Naive B cell (primary cell): ENCODE data around the gene UROC1. TPM values are rescaled to one million over a fixed set of nuclear protein-coding genes. Genes with fewer than 3 reads are reported as not detected.
"Not testable (repeated sequence)": the region's sequence is repeated elsewhere in the genome, so short reads cannot be mapped to it uniquely, and the experiment has no call there.

ENCODE experiments used
- ATAC-seq, 2 donors: fragments of 150-1000 bp; cut with Tn5 transposase; 2 replicates each; pipeline ENCODE4 v1.10.0; 2021; ENCODE audit warnings: low read depth in 2 of 2, mild to moderate bottlenecking in 2 of 2, moderate library complexity in 2 of 2
- DNase-seq: peaks from one replicate; pipeline ENCODE4 v3.0.0; 2022
- H3K27ac Mint-ChIP-seq, 6 donors: one replicate each; pipeline ENCODE4 v1.8.0; 2020 to 2022; ENCODE audit warnings: mild to moderate bottlenecking in 6 of 6, mixed read lengths in 6 of 6, moderate library complexity in 5 of 6, inconsistent platforms in 2 of 6
- H3K27me3 Mint-ChIP-seq, 3 donors: one replicate each; pipeline ENCODE4 v1.8.0; 2021 to 2022; ENCODE audit warnings: mixed read lengths in 3 of 3, mild to moderate bottlenecking in 1 of 3
- H3K36me3 Mint-ChIP-seq, 2 donors: one replicate each; pipeline ENCODE4 v1.8.0; 2020 to 2022; ENCODE audit warnings: mixed read lengths in 2 of 2, inconsistent platforms in 1 of 2, mild to moderate bottlenecking in 1 of 2
- H3K4me1 Mint-ChIP-seq, 3 donors: one replicate each; pipeline ENCODE4 v1.8.0; 2020 to 2022; ENCODE audit warnings: mixed read lengths in 3 of 3, inconsistent platforms in 1 of 3, mild to moderate bottlenecking in 1 of 3, moderate library complexity in 1 of 3
- H3K4me3 Mint-ChIP-seq, 8 donors: one replicate each; pipeline ENCODE4 v1.8.0; 2020 to 2022; ENCODE audit warnings: mild to moderate bottlenecking in 8 of 8, mixed read lengths in 8 of 8, moderate library complexity in 8 of 8, inconsistent platforms in 2 of 8
- H3K9me3 Mint-ChIP-seq, 7 donors: one replicate each; pipeline ENCODE4 v1.8.0; 2020 to 2022; ENCODE audit warnings: mixed read lengths in 7 of 7, mild to moderate bottlenecking in 5 of 7, inconsistent platforms in 2 of 7, moderate library complexity in 1 of 7
- polyA plus RNA-seq, 6 donors: library from polyadenylated mRNA; unstranded; fragments of 300-500 nt; fragmentation: Illumina TruSeq; gene quantifications; one replicate each; pipeline ENCODE4 v1.2.3, GENCODE V29; 2021; ENCODE audit warnings: low read depth in 6 of 6

Gene UROC1
- polyA plus RNA-seq, 6 donors from 2014 or later: not detected

DNA sequence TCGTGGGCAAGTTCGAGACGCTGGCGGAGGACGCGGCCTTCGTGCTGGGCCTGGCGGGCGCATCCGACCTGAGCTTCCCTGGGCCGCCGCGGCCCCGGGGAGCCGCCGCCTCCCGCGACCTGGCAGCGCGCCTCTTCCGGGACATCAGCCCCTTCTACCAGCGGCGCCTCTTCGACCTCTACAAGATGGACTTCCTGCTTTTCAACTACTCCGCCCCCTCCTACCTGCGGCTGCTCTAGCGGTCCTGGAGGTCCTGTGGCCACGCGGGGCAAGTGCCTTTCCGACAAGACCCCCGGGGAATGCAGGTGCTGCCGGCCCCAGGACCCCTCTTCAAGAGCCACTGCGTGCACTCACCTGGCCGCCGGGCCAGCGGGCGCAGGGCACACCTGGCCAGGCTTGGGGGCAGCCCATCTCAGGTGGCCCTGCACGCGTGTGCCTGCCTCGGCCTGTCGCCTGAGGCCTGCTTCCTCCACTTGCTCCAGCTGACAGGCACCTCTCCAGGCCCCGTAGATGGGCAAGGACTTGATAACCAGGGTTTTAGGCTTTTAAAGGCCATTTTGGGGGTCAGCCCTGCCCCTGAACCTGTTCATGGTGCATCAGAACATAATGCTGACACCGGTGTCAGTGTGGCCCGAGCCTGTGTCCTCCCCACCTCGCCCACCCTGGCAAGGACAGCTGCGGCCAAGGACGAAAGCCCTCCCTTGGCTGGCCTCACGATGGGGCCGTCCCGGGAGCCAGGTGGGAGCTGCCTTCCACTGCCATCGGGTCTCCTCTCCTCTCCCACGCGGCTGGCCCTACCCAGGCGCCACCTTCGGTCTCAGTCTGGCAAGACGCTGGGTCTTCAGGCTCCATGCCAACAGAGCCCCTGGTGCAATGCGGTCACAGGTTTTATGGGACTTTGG is 25.0 kb upstream of the UROC1 start:
- H3K9me3 Mint-ChIP-seq: peaks cover 0 to 5% (median 2%) of the 10 kb centered on the region in 7 donors
- ATAC-seq: no peak
- no peak overlapping the region for H3K4me3 Mint-ChIP-seq
- peaks cover 5 to 16% (median 6%) of the 10 kb centered on the region in 3 donors for H3K27me3 Mint-ChIP-seq
- no peak for DNase-seq
- H3K27ac Mint-ChIP-seq: no peak overlapping the region
- no peaks in the 10 kb centered on the region for H3K36me3 Mint-ChIP-seq
- peaks cover 0 to 12% (median 7%) of the 10 kb centered on the region in 3 donors for H3K4me1 Mint-ChIP-seq

DNA sequence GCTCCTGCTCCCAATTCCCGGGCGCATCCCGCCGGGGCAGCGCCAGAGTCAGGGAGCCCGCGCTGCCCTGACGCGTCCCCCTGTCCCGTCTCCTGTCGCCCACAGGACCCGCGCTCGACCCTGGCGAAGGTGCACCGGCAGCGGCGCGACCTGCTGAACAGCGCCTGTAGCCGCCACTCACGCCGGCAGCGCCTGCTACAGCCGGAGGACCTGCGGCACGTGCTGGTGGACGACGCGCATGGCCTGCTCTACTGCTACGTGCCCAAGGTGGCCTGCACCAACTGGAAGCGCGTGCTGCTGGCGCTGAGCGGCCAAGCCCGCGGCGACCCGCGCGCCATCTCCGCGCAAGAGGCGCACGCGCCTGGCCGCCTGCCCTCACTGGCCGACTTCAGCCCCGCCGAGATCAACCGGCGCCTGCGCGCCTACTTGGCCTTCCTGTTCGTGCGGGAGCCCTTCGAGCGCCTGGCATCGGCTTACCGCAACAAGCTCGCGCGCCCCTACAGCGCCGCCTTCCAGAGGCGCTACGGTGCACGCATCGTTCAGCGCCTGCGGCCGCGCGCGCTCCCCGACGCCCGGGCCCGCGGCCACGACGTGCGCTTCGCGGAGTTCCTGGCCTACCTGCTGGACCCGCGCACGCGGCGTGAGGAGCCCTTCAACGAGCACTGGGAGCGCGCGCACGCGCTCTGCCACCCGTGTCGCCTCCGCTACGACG is 24.2 kb upstream of the UROC1 start:
- H3K27ac Mint-ChIP-seq: no peak overlapping the region
- ATAC-seq: no peak
- no peak overlapping the region for H3K4me3 Mint-ChIP-seq
- no peak for DNase-seq
- H3K27me3 Mint-ChIP-seq: peaks cover 5 to 16% (median 8%) of the 10 kb centered on the region in 3 donors
- no peaks in the 10 kb centered on the region for H3K36me3 Mint-ChIP-seq
- peaks cover 0 to 12% (median 7%) of the 10 kb centered on the region in 3 donors for H3K4me1 Mint-ChIP-seq
- H3K9me3 Mint-ChIP-seq: peaks cover 0 to 5% (median 2%) of the 10 kb centered on the region in 7 donors

DNA sequence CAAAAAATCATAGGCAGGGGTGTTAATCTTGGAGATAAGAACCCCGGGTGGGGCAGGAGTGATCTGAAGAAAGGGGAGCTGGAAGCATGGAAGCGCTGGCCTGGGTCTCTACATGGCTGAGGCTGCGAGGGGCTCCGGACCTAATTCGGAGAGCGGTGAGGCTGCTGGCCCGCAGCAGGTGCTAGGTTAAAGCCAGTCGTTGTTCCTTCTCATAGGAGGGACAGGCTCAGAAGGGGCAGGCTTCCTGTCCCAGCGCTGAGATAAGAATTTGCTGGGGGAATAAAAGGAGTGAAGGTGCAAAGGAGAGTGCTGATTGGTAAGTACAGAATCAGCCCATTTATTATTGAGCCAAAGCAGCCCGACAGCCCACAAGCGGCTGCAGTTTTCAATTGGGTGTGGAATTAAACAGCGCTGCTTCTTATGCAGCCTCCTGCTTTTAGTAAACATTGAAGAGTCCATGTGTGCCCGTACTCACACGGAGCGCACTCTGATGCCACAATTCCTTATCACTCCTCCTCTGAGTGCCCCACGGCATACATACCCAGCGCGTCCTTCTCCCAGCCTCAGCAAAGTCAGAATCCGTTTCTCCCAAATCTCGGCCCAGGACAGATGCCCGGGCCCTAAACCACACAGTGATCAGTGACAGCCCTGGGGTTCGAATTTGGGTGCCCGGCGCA is 23.5 kb upstream of the UROC1 start:
- DNase-seq (no peak), ATAC-seq (no peak)
- no peaks in the 10 kb centered on the region for H3K36me3 Mint-ChIP-seq
- H3K4me3 Mint-ChIP-seq: no peak overlapping the region
- H3K27ac Mint-ChIP-seq: no peak overlapping the region
- peaks cover 5 to 16% (median 13%) of the 10 kb centered on the region in 3 donors for H3K27me3 Mint-ChIP-seq
- H3K9me3 Mint-ChIP-seq: peaks cover 0 to 5% (median 2%) of the 10 kb centered on the region in 7 donors
- peaks cover 0 to 12% (median 7%) of the 10 kb centered on the region in 3 donors for H3K4me1 Mint-ChIP-seq

DNA sequence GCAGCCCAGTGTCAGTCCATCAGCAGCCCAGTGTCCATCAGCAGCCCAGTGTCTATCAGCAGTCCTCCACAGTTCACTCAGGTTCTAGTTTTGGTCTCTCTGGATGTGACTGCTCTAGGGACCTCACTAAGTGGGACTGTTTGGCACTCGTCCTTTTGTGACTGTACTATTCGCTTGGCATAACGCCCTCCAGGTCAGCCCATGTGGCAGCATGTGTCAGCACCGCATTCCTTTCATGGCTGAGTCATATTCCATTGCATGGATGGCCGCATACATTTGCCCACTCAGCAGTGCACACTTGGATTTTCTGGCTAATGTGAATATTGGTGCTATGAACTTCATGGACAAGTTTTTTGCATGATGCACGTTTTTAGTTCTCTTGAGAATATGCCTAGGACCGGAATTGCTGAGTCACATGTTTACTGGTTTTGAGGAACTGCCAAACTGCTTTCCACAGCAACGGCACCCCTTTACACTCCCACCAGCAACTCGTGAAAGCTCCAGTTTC is 22.8 kb upstream of the UROC1 start:
- Mint-ChIP-seq H3K27me3 (peaks cover 5 to 17% (median 13%) of the 10 kb centered on the region in 3 donors), H3K27ac (no peak overlapping the region), H3K36me3 (no peaks in the 10 kb centered on the region), H3K4me3 (no peak overlapping the region), H3K4me1 (peaks cover 0 to 12% (median 7%) of the 10 kb centered on the region in 3 donors), H3K9me3 (peaks cover 0 to 5% (median 2%) of the 10 kb centered on the region in 7 donors)
- ATAC-seq (no peak), DNase-seq (no peak)

DNA sequence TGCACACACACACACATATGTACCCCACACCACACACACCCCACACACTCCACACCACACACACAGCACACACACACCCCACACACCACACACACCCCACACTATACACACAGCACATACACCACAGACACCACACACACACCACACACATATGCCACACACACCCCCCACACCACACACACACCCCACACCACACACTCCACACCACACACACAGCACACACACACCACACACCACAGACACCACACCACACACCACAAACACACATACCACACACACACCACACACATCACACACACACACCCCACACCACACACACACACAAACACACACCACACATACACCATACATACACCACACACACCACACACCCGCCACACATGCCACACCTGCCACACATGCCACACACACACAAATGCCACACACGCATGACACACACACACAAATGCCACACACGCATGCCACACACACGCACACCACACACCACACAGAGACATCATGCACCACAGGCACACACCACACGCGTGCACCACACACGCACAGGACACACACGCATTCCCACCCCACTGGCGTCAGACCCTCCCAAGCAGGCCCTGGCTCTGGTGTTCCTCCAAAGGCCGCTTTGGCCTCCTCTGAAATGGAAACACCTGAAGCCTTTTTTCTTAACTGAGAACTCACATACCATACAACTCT is 22.1 kb upstream of the UROC1 start:
- H3K4me1 Mint-ChIP-seq: peaks cover 0 to 12% (median 7%) of the 10 kb centered on the region in 3 donors
- H3K27me3 Mint-ChIP-seq: peaks cover 5 to 24% (median 15%) of the 10 kb centered on the region in 3 donors
- peak overlapping the region in 2 of 6 donors; percentile 1 to 48 for H3K27ac Mint-ChIP-seq
- ATAC-seq (no peak), DNase-seq (no peak)
- peaks cover 0 to 5% (median 2%) of the 10 kb centered on the region in 7 donors for H3K9me3 Mint-ChIP-seq
- peak overlapping the region in 1 of 8 donors; percentile 57 for H3K4me3 Mint-ChIP-seq
- H3K36me3 Mint-ChIP-seq: no peaks in the 10 kb centered on the region

DNA sequence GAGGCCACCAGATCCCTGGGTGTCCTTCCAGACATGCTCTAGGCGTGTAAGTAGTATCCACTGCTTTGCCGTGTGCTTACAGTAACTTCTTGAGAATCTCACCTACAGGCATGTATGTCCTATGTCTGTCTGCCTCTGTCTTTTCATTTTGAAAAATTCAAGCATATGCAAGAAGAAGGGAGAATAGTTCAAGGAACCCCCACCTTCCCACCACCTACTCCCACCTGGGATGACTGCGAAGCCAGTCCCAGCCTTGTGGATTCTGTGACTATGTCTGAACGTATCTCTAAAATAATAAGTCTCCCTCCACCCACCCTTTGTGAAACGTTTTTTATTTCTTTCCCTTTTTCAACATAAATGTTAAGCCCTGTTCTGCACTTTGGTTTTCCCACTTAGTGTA is 21.4 kb upstream of the UROC1 start:
- H3K27me3 Mint-ChIP-seq: peaks cover 5 to 32% (median 20%) of the 10 kb centered on the region in 3 donors
- no peak overlapping the region for H3K4me3 Mint-ChIP-seq
- ATAC-seq (no peak), DNase-seq (no peak)
- no peaks in the 10 kb centered on the region for H3K36me3 Mint-ChIP-seq
- H3K27ac Mint-ChIP-seq: no peak overlapping the region
- peaks cover 0 to 5% (median 2%) of the 10 kb centered on the region in 7 donors for H3K9me3 Mint-ChIP-seq
- H3K4me1 Mint-ChIP-seq: peaks cover 0 to 12% (median 12%) of the 10 kb centered on the region in 3 donors

DNA sequence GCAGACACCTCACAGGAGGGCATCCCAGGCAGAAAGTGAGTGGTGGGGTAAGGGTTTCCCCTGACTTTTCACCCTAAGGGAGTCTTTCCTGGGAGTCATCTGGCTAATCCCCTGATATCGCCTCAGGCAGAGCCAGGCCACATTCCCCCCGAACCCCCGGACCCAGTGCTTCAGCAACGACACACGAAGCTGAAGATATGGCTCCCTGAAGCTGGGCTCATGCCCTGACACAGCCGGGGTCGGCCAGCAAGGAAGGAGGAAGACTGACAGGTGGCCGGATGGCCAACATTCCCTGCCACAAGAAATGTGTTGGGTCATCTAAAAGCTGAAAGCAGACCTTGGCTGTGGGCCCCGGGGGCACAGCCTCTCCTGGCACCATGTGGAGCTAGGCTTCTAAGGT is 20.7 kb upstream of the UROC1 start:
- no peak for ATAC-seq
- Mint-ChIP-seq H3K9me3 (peaks cover 0 to 5% (median 2%) of the 10 kb centered on the region in 7 donors), H3K4me1 (peaks cover 0 to 12% (median 12%) of the 10 kb centered on the region in 3 donors), H3K27me3 (peaks cover 5 to 33% (median 20%) of the 10 kb centered on the region in 3 donors), H3K27ac (no peak overlapping the region), H3K4me3 (no peak overlapping the region), H3K36me3 (no peaks in the 10 kb centered on the region)
- DNase-seq: no peak

DNA sequence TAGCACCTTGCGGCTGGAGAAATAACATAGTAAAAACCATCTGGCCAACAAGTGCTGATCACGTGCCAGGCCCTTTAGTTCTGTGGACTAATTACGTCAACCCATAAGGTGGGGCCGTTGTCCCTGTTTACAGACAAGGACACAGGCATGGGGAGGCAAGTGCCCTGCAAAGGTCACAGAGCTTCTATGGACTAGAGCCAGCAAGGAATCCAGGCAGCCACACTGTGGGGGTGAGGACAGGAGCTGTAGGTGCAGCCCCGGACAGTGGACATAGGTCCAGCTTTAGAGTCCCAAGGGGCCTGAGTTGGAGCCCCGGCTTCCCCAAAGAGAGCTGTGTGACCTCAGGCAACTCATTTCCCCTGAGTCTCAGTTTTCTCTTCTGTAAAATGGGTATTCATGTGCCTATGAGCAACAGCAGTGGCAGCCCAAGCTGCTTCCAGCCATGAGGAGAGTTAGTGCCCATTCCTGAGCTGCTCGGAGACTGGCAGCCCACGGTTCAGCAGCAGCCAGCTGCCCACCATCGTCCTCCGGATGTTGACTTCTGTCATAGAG is 20.2 kb upstream of the UROC1 start:
- H3K4me1 Mint-ChIP-seq: peaks cover 0 to 12% (median 12%) of the 10 kb centered on the region in 3 donors
- ATAC-seq: no peak
- H3K9me3 Mint-ChIP-seq: peaks cover 0 to 5% (median 0%) of the 10 kb centered on the region in 7 donors
- no peak overlapping the region for H3K4me3 Mint-ChIP-seq
- H3K27ac Mint-ChIP-seq: no peak overlapping the region
- H3K27me3 Mint-ChIP-seq: peaks cover 5 to 33% (median 20%) of the 10 kb centered on the region in 3 donors
- DNase-seq: no peak
- no peaks in the 10 kb centered on the region for H3K36me3 Mint-ChIP-seq

DNA sequence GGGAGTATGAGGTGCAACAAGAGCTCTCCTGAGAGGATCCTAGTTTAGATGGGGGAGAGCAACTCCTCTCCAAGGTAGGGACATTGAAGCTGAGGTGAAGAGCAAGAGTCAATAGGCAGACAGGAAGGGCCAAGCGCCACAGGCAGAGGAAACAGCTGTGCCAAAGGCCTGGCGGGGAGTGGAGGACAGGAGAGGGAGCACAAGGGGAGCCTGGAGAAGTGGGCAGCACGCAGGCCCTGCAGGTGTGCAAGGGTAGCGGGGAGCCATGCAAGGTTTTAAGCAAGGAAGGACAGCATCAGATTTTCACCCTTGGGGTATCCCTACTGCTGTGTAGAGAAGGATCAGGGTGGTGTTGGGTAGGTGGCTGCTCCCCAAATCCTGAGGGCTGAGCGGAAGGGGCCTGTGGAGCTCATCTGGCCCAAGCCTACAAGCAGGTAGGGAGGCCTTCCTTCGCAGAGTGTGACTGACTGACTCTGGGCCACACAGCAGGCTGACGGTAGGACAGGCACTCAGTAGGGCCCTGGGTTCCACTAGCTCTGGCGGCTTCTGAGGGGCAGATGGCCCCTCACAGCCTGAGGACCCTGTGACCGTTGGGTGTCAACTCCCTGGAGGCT is 19.6 kb upstream of the UROC1 start:
- H3K9me3 Mint-ChIP-seq: peaks cover 0 to 5% (median 0%) of the 10 kb centered on the region in 7 donors
- H3K4me3 Mint-ChIP-seq: no peak overlapping the region
- H3K36me3 Mint-ChIP-seq: no peaks in the 10 kb centered on the region
- ATAC-seq (no peak), DNase-seq (no peak)
- no peak overlapping the region for H3K27ac Mint-ChIP-seq
- peaks cover 8 to 33% (median 20%) of the 10 kb centered on the region in 3 donors for H3K27me3 Mint-ChIP-seq
- peaks cover 0 to 12% (median 12%) of the 10 kb centered on the region in 3 donors for H3K4me1 Mint-ChIP-seq

DNA sequence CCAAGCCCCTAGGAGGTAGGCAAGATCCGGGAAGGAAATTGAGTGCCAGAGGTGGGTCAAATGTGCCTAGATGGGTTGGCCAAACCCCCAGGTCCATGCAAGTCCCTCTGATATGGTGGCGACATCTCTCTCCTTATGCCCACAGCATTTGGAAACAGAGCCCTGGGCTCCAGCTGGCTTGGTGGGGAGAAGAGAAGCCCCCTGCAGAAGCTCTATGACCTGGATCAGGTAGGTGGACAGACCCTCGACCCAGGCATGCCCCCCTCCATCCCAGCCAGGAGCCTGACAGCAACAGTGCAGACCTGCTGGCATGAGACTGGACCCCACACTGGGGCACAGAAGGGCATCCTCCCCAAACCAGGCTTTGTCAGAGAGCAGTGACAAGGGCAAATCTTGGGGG is 18.6 kb upstream of the UROC1 start:
- no peaks in the 10 kb centered on the region for H3K36me3 Mint-ChIP-seq
- peaks cover 0 to 5% (median 0%) of the 10 kb centered on the region in 7 donors for H3K9me3 Mint-ChIP-seq
- no peak overlapping the region for H3K4me3 Mint-ChIP-seq
- ATAC-seq (no peak), DNase-seq (no peak)
- peaks cover 9 to 30% (median 20%) of the 10 kb centered on the region in 3 donors for H3K27me3 Mint-ChIP-seq
- H3K27ac Mint-ChIP-seq: peak overlapping the region in 1 of 6 donors; percentile 11
- H3K4me1 Mint-ChIP-seq: peaks cover 0 to 10% (median 9%) of the 10 kb centered on the region in 3 donors

DNA sequence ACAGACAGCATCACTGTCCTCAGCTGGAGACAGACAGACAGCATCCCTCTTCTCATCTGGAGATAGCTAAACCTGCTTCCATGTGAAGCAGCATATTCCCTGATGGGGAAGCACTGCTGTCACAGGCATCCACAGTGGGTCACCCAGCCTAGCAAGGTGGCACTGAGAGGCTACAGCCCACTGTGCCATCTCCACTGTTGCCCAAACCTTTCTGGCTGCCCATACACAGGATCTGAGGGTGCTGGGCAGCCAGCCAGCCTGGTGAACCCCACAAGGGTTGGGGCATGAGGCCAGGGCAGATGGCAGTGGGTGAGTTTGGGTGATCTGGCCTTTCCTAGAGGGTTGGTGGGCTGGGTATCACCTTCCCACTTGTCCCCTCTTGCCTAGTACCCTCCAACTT is 18.1 kb upstream of the UROC1 start:
- Mint-ChIP-seq H3K27me3 (peaks cover 9 to 28% (median 20%) of the 10 kb centered on the region in 3 donors), H3K27ac (no peak overlapping the region), H3K4me3 (no peak overlapping the region), H3K36me3 (no peaks in the 10 kb centered on the region), H3K4me1 (peaks cover 0 to 8% (median 6%) of the 10 kb centered on the region in 3 donors), H3K9me3 (peaks cover 0 to 5% (median 0%) of the 10 kb centered on the region in 7 donors)
- no peak for DNase-seq
- ATAC-seq: no peak

DNA sequence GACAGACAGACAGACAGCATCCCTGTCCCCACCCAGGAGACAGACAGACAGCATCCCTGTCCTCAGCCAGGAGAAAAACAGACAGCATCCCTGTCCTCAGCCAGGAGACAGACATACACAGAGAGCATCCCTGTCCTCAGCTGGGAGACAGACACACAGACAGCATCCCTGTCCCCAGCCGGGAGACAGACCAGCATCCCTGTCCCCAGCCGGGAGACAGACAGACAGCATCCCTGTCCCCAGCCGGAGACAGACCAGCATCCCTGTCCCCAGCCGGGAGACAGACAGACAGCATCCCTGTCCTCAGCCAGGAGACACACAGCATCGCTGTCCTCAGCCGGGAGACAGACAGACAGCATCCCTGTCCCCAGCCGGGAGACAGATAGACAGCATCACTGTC is 17.1 kb upstream of the UROC1 start:
- not testable (repeated sequence) for H3K27ac Mint-ChIP-seq

More for the DNA sequence above, 17.1 kb upstream of the UROC1 start:
- not testable (repeated sequence) for H3K9me3 Mint-ChIP-seq, H3K4me3 Mint-ChIP-seq, ATAC-seq, H3K36me3 Mint-ChIP-seq, DNase-seq
- Mint-ChIP-seq H3K4me1 (peaks cover 5 to 10% (median 5%) of the 10 kb centered on the region in 3 donors), H3K27me3 (peaks cover 5 to 23% (median 15%) of the 10 kb centered on the region in 3 donors)
